OCI-LY1 (cell line): Measurements from ENCODE around the gene PRSS23.

Source experiments
- H2AFZ ChIP-seq: fragments of 200-600 bp; sonication (generic), shearing (Covaris generic); 2 replicates; pipeline ENCODE4 v1.6.0; 2014; ENCODE audit warnings: antibody characterized with exemption, mild to moderate bottlenecking, low read length
- H3F3A ChIP-seq: fragments of 200-600 bp; sonication (generic), shearing (Covaris generic); 2 replicates; pipeline ENCODE4 v1.6.0; 2014; ENCODE audit warnings: mild to moderate bottlenecking, antibody characterized with exemption, low read length, moderate library complexity; ENCODE audit not compliant: insufficient read depth
- H3K27ac ChIP-seq: fragments of 200-600 bp; sonication (generic); 2 replicates; pipeline ENCODE4 v1.5.1; 2014; ENCODE audit warnings: low read length, mixed run types, mild to moderate bottlenecking, low read depth; ENCODE audit not compliant: poor library complexity, severe bottlenecking
- H3K27me3 ChIP-seq: fragments of 200-600 bp; sonication (generic); 2 replicates; pipeline ENCODE4 v1.6.0; 2014; ENCODE audit warnings: antibody characterized with exemption, mild to moderate bottlenecking, low read length, moderate library complexity; ENCODE audit not compliant: insufficient read depth
- H3K36me3 ChIP-seq: fragments of 200-600 bp; sonication (generic); 2 replicates; pipeline ENCODE4 v1.6.1; 2014; ENCODE audit warnings: mild to moderate bottlenecking, antibody characterized with exemption, low read length, moderate library complexity, mixed read lengths; ENCODE audit not compliant: insufficient read depth
- H3K4me1 ChIP-seq: fragments of 200-600 bp; sonication (generic); 2 replicates; pipeline ENCODE4 v1.5.1; 2014; ENCODE audit warnings: mild to moderate bottlenecking, low read length, moderate library complexity; ENCODE audit not compliant: insufficient read depth, severe bottlenecking
- H3K4me2 ChIP-seq: fragments of 200-600 bp; sonication (generic), shearing (Covaris generic); 2 replicates; pipeline ENCODE4 v1.6.1; 2014; ENCODE audit warnings: low read length
- H3K4me3 ChIP-seq: fragments of 200-600 bp; sonication (generic); 2 replicates; pipeline ENCODE4 v1.5.1; 2014; ENCODE audit warnings: low read length, low read depth, mild to moderate bottlenecking, mixed read lengths; ENCODE audit not compliant: poor library complexity, severe bottlenecking
- H3K79me2 ChIP-seq: fragments of 200-600 bp; shearing (Covaris generic); 2 replicates; pipeline ENCODE4 v1.6.1; 2016; ENCODE audit warnings: mixed run types, low read length, mixed read lengths; ENCODE audit not compliant: insufficient read depth
- H3K9ac ChIP-seq: fragments of 200-600 bp; sonication (generic), shearing (Covaris generic); 2 replicates; pipeline ENCODE4 v1.6.1; 2014; ENCODE audit warnings: mild to moderate bottlenecking, low read length, mixed read lengths
- H3K9me2 ChIP-seq: fragments of 200-600 bp; sonication (generic), shearing (Covaris generic); 2 replicates; pipeline ENCODE4 v1.6.1; 2014; ENCODE audit warnings: low read depth, mild to moderate bottlenecking, low read length, mixed read lengths
- H3K9me3 ChIP-seq: fragments of 200-600 bp; shearing (Covaris generic); 2 replicates; pipeline ENCODE4 v1.6.1; 2014; ENCODE audit warnings: low read length, mixed read lengths
- H4K20me1 ChIP-seq: fragments of 200-600 bp; sonication (generic), shearing (Covaris generic); 2 replicates; pipeline ENCODE4 v1.6.0; 2016; ENCODE audit warnings: mild to moderate bottlenecking, low read length; ENCODE audit not compliant: insufficient read depth
- CTCF ChIP-seq: fragments of 200-600 bp; sonication (generic), shearing (Covaris generic); IDR thresholded peaks from 2 replicates; pipeline ENCODE4 v1.5.1; 2017; ENCODE audit warnings: mild to moderate bottlenecking, antibody characterized with exemption, low read length, moderate library complexity, mixed read lengths
- EZH2 ChIP-seq: fragments of 200-600 bp; sonication (generic), shearing (Covaris generic); IDR thresholded peaks from 2 replicates; pipeline ENCODE4 v1.8.0; 2017; ENCODE audit warnings: borderline replicate concordance, mixed run types, mild to moderate bottlenecking, antibody characterized with exemption, low read length, moderate library complexity, mixed read lengths

The PRSS23 gene

GRCh38 chr11:86784241-86784681, 16.1 kb upstream of the PRSS23 start:
- Histone ChIP-seq H3K4me2 (no peak overlapping the region), H3K4me1 (no peaks in the 10 kb centered on the region), H3K9me2 (no peaks in the 10 kb centered on the region), H3K79me2 (no peaks in the 10 kb centered on the region), H3K9ac (no peak overlapping the region), H3F3A (no peaks in the 10 kb centered on the region), H3K4me3 (no peak overlapping the region), H3K27me3 (no peaks in the 10 kb centered on the region; the same call in 1 of the 2 replicates), H3K36me3 (no peaks in the 10 kb centered on the region), H4K20me1 (no peaks in the 10 kb centered on the region), H2AFZ (no peak overlapping the region), H3K27ac (no peak overlapping the region), H3K9me3 (no peaks in the 10 kb centered on the region)
- no peak for TF ChIP-seq EZH2
- no peak for TF ChIP-seq CTCF

GRCh38 chr11:86785576-86785975, 14.8 kb upstream of the PRSS23 start:
- H3K9me2 ChIP-seq, result no peaks in the 10 kb centered on the region
- no peak overlapping the region for H3K27ac ChIP-seq
- no peaks in the 10 kb centered on the region; the same call in 1 of the 2 replicates for H3K27me3 ChIP-seq
- H2AFZ ChIP-seq, result no peak overlapping the region
- H3K36me3 ChIP-seq, result no peaks in the 10 kb centered on the region
- H3K4me2 ChIP-seq, result no peak overlapping the region
- TF ChIP-seq EZH2 (no peak), CTCF (no peak)
- H3F3A ChIP-seq, result no peaks in the 10 kb centered on the region
- H3K79me2 ChIP-seq, result no peaks in the 10 kb centered on the region
- H3K4me3 ChIP-seq, result no peak overlapping the region
- no peaks in the 10 kb centered on the region for H3K9me3 ChIP-seq
- H3K4me1 ChIP-seq, result no peaks in the 10 kb centered on the region
- H4K20me1 ChIP-seq, result no peaks in the 10 kb centered on the region
- H3K9ac ChIP-seq, result no peak overlapping the region

GRCh38 chr11:86787018-86787536, 13.3 kb upstream of the PRSS23 start:
- TF ChIP-seq EZH2 (no peak), CTCF (no peak)
- Histone ChIP-seq H3K36me3 (no peaks in the 10 kb centered on the region), H3F3A (no peaks in the 10 kb centered on the region), H3K79me2 (no peaks in the 10 kb centered on the region), H3K9ac (no peak overlapping the region), H3K4me2 (no peak overlapping the region), H2AFZ (no peak overlapping the region), H3K4me1 (no peaks in the 10 kb centered on the region), H3K4me3 (no peak overlapping the region), H3K27me3 (no peaks in the 10 kb centered on the region; the same call in 1 of the 2 replicates), H3K9me3 (no peaks in the 10 kb centered on the region), H3K9me2 (no peaks in the 10 kb centered on the region), H4K20me1 (no peaks in the 10 kb centered on the region), H3K27ac (no peak overlapping the region)
